ENCODE data around the gene ARFGEF3. TPM values are rescaled to one million over a fixed set of nuclear protein-coding genes. Genes with fewer than 3 reads are reported as not detected.

Gene ARFGEF3
- total and polyA plus RNA-seq, 10 of the 15 experiments (the other 5 are each of a cell fraction or from before 2014, with no cell fraction given) = under 0.01 to 0.08 (median 0.02) TPM; not detected in 1

DNA sequence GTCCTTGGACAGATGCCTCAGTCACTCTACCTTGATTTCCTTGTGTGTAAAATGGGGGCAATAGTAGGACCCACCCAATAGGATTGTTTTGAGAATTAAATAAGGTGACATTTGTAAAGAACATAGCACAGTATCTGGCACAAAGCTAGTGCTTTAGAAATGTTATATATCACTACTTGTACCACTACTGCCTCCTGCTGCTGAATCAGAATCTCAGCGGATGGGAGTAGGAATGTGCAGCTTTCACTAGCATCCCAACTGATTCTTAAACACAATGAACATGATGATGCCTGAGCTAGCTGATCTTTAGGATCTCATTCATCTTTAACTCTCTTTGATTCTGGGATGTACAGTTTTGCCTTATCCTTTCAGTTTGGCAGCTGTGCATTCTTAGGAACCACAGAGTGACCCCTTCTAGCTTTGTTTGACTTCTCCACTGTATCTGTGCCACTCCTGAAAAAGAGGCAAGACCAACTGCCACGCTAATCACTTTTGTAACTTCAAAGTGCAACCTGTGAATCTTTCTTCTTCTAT lies 49.4 kb downstream of the ARFGEF3 start:
- Histone ChIP-seq H3K27ac (ENCODE audit: control insufficient read depth, insufficient read depth) (no peak overlapping the region), H3K4me1 (ENCODE audit: control insufficient read depth, insufficient read depth, low read length) (no peaks in the 10 kb centered on the region), H4K20me1 (ENCODE audit: control insufficient read depth, insufficient read depth) (no peaks in the 10 kb centered on the region), H3K9ac (ENCODE audit: control insufficient read depth, insufficient read depth, low read length) (no peak overlapping the region), H3K9me3 (replicated peaks; ENCODE audit: control insufficient read depth, insufficient read depth, low read length) (no peaks in the 10 kb centered on the region), H3K27me3 (replicated peaks in 1 of 2; ENCODE audit: control insufficient read depth in 2 of 2, insufficient read depth in 2 of 2, low read length in 1 of 2) (peaks cover 0 to 5% of the 10 kb centered on the region in 2 experiments; a peak in 2 of 4 replicates), H3K36me3 (ENCODE audit: control insufficient read depth in 2 of 2, insufficient read depth in 2 of 2, low read length in 1 of 2) (no peaks in the 10 kb centered on the region), H3K4me2 (ENCODE audit: control insufficient read depth, insufficient read depth) (no peak overlapping the region), H3K4me3 (no peak overlapping the region), H2AFZ (ENCODE audit: control insufficient read depth, low read depth, low read length) (no peak overlapping the region), H3K79me2 (ENCODE audit: control insufficient read depth, insufficient read depth, low read length) (no peaks in the 10 kb centered on the region)
- intact Hi-C loops (cut with micrococcal nuclease; ENCODE audit: unreplicated experiment) = no loop called here
- no peak for DNase-seq (ENCODE audit: low read depth, low spot score)
- TF ChIP-seq BCL3 (IDR thresholded peaks at IDR 0.05; ENCODE audit: borderline replicate concordance, insufficient read depth, low read depth, low read length, poor library complexity, severe bottlenecking) (no peak), SP1 (IDR thresholded peaks at IDR 0.05; ENCODE audit: low read depth, low read length) (no peak)
- no peak for ATAC-seq
- 44% methylated on average over 2 of the region's 2 CpGs for WGBS (ENCODE audit: insufficient coverage, insufficient replicate concordance, low lambda C conversion rate, missing lambda C conversion rate)
- ChIA-PET RAD21 (ENCODE audit: unreplicated experiment) (no interaction called here), POLR2A (no interaction called here), SMC1A (ENCODE audit: uncharacterized antibody, unreplicated experiment) (interaction anchor here (0.6 to 1.4 kb wide), 3 partner anchors 10 to 47 kb away, joined by 3 read pairs; no protein-coding TSS in a partner anchor), CTCF (interaction anchor here (1.1 to 1.2 kb wide), 3 partner anchors 16 to 102 kb away, joined by 3 read pairs; no protein-coding TSS in a partner anchor)
- in situ Hi-C loops (cut with MboI) = no loop called here
- no peak for FAIRE-seq
- no TSS peak for BruUV-seq (replicated peaks)

DNA sequence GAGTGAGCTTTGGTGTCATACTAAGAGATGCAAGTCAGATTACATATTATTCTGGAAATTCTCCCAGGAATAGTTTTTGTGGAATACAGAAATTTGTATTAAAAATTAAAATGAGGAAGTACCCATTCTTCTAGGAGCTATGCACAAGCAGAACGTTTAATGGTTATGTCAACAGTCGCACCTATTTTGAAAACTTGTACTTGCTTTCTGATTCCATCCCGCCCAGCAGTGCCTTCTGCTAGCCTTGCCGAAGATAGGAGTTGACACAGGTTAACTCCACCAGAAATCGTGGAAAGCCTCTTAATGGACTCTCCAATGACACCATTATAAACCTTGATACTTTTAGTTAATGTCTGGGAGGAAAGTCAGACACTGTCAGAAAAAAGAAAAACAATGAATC lies 49.9 kb downstream of the ARFGEF3 start:
- no peak for FAIRE-seq
- intact Hi-C loops (cut with micrococcal nuclease; ENCODE audit: unreplicated experiment) = no loop called here

More for the DNA sequence above, 49.9 kb downstream of the ARFGEF3 start:
- Histone ChIP-seq H3K36me3 (ENCODE audit: control insufficient read depth in 2 of 2, insufficient read depth in 2 of 2, low read length in 1 of 2) (no peaks in the 10 kb centered on the region), H4K20me1 (ENCODE audit: control insufficient read depth, insufficient read depth) (no peaks in the 10 kb centered on the region), H3K4me1 (ENCODE audit: control insufficient read depth, insufficient read depth, low read length) (no peaks in the 10 kb centered on the region), H2AFZ (ENCODE audit: control insufficient read depth, low read depth, low read length) (no peak overlapping the region), H3K27me3 (replicated peaks in 1 of 2; ENCODE audit: control insufficient read depth in 2 of 2, insufficient read depth in 2 of 2, low read length in 1 of 2) (peaks cover 0 to 5% of the 10 kb centered on the region in 2 experiments; a peak in 2 of 4 replicates), H3K4me2 (ENCODE audit: control insufficient read depth, insufficient read depth) (no peak overlapping the region), H3K4me3 (no peak overlapping the region), H3K9me3 (replicated peaks; ENCODE audit: control insufficient read depth, insufficient read depth, low read length) (no peaks in the 10 kb centered on the region), H3K27ac (ENCODE audit: control insufficient read depth, insufficient read depth) (no peak overlapping the region), H3K9ac (ENCODE audit: control insufficient read depth, insufficient read depth, low read length) (no peak overlapping the region), H3K79me2 (ENCODE audit: control insufficient read depth, insufficient read depth, low read length) (no peaks in the 10 kb centered on the region)
- WGBS (ENCODE audit: insufficient coverage, insufficient replicate concordance, low lambda C conversion rate, missing lambda C conversion rate) = 45% methylated on average over 5 of the region's 5 CpGs
- no peak for DNase-seq (ENCODE audit: low read depth, low spot score)
- in situ Hi-C loops (cut with MboI) = no loop called here
- ChIA-PET SMC1A (ENCODE audit: uncharacterized antibody, unreplicated experiment) (interaction anchor here (1.0 to 1.4 kb wide), 3 partner anchors 10 to 47 kb away, joined by 3 to 5 read pairs (median 3); no protein-coding TSS in a partner anchor), RAD21 (ENCODE audit: unreplicated experiment) (no interaction called here), CTCF (interaction anchor here (0.7 to 1.2 kb wide), 4 partner anchors 15 to 103 kb away, joined by 3 read pairs; no protein-coding TSS in a partner anchor), POLR2A (no interaction called here)
- ATAC-seq = no peak
- TF ChIP-seq KAT2A (conservative IDR thresholded peaks at IDR 0.05; ENCODE audit: control insufficient read depth, low read depth, low read length) = no peak
- no peak for TF ChIP-seq ZNF207 (IDR thresholded peaks at IDR 0.05; ENCODE audit: borderline replicate concordance)
- no peak for TF ChIP-seq WRNIP1 (IDR thresholded peaks at IDR 0.05; ENCODE audit: borderline replicate concordance, low read depth, low read length)
- TF ChIP-seq SIN3A (IDR thresholded peaks at IDR 0.05; ENCODE audit: low read depth, low read length) = no peak
- no peak for TF ChIP-seq PML (IDR thresholded peaks at IDR 0.05; ENCODE audit: low read length)
- TF ChIP-seq CREM (IDR thresholded peaks at IDR 0.05; ENCODE audit: low read depth) = no peak
- no peak for TF ChIP-seq IRF5 (IDR thresholded peaks at IDR 0.05; ENCODE audit: borderline replicate concordance)
- no TSS peak for BruUV-seq (replicated peaks)

Measured in GM12878 (cell line).